Activated gamma-delta T cell (primary cell): Measurements from ENCODE around the gene AQP2.

Experiments used
- DNase-seq: peaks from one replicate; lab custom pipeline; 2025; lab: John Stamatoyannopoulos, UW

The AQP2 gene

GRCh38 chr12:49920241-49920914 lies 30.2 kb upstream of the AQP2 start:
- no peak for DNase-seq

GRCh38 chr12:49920915-49921286 lies 29.6 kb upstream of the AQP2 start:
- DNase-seq: no peak

DNA sequence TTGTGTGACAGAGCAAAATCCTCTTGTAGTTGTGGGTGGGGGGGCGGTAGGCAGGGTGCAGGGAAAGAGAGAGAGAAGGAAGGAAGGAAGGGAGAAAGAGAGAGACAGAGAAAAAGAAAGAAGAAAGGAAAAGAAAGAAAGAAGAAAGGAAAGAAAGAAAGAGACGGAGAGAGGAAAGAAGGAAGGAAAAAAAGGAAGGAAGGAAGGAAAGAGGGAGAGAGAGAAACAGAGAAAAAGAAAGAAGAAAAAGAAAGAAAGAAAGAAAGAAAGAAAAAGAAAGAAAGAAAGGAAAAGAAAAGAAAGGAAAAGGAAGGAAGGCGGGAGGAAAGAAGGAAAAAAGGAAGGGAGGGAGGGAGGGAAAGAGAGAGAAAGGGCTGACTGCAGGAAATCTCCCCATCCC lies 29.2 kb upstream of the AQP2 start:
- DNase-seq: no peak

GRCh38 chr12:49921936-49922335 lies 28.6 kb upstream of the AQP2 start:
- DNase-seq: no peak

DNA sequence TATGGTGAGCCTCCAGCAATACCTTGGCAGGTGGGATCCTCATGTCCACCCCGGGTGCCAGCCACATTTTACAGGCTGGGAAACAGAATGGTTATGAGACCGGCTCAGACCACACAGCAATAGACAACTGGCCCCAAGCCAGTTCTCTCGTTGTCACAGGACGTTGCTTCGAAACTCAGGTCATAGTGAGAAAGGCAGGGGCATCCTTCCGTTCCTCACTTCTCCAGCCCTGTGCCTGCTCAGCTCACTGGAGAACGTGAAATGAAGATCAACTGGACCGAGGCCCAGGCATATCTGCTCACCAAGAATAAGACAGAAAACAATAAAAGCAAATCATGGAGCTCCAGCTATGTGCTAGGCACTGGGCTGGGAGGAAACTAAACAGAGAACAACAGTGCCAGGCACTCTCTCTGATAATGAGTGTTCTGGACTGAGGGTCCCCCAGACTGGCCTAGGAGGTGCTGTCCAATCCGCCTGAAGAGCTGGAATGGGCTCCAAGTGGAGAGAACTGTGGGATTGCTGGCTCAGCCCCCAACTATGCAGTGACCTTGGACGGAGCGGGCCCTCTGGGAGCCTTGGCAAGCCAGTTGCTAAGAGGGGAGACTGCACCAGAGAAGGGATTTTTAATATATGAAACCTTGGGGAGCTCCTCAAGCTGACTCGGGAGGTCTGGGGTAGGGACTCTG lies 28.0 kb upstream of the AQP2 start:
- DNase-seq: no peak

DNA sequence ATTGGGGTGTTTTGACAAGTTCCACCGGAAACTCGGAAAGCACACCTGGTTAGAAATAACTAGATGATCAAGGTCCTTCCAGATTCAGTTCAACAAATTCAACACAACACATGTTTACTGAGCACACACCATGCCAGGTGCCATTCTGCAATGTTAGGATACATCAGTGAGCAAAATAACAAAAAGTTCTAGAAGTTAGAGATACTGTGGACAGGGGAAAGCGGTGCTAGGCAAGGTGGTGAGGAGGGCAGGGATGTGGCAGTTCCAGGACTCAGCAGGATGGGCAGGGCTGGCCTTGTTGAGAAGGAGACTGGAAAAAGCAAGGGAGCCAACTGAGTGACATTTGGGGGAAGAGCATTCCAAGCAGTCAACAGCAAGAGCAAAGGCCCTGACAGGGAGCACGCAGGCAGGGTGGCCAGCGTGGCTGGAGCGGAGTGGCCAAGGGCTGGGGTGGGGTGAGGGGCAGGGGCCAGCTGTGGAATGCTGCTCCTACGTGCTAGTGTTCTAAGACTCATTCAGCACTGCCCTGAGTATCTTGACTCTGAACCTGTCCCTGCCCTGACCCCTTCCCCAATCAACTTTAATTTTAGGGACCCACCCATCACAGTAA lies 27.4 kb upstream of the AQP2 start:
- no peak for DNase-seq

GRCh38 chr12:49923880-49924556 lies 26.5 kb upstream of the AQP2 start:
- DNase-seq: no peak

GRCh38 chr12:49924628-49925246 lies 25.8 kb upstream of the AQP2 start:
- DNase-seq: no peak

DNA sequence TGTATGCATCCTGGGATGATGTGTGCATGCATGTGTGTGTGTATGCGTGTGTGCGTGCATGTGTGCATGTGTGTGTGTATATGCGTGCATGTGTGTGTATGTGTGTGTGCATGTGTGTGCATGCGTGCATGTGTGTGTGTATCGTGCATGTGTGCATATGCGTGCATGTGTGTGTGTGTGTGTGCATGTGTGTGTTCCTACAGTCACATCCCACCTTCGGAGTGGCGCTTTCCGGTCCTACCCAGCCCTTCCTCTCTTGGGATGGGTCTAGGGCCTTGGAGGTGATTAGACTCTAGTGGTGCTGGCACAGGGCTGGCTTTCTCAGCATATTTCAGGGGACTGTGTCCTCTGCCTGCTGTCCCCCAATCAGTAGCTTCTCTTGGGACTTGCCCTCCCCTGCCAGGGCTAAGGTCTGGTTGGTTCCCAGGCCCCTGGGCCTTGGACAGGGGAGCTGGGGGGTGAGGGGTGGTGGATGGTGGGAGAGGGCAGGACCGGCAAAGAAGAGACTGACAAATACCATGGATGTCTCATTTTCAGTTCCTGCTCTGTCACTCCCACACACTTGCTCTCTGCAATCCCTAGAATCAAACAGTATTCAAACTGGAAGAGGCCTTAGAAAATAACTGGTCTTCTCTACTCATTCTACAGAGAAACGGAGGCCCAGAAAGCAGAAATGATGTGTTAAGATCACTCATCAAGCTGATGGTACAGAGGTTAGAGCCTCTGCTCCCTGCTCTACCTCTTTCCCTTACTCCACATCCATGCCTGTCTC lies 24.9 kb upstream of the AQP2 start:
- no peak for DNase-seq

DNA sequence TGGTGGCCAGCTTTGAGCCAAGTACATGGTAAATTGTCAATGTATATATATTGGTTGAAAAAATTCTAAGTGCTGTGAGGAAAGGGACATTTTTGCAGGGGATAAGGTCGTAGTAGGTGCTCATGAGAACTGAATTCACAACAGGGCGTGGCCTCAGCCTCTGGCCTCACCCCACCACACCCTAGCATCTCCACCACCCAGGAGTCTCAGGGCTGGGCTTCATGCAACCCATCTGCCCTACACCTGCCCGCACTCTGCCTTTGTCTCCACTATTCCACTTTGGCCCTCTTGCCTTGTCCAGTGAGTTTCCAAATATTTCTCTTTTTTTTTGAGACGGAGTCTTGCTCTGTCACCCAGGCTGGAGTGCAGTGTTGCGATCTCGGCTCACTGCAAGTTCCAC lies 22.1 kb upstream of the AQP2 start:
- DNase-seq: no peak

- DNase-seq: no peak
These were observed 21.0 kb upstream of the AQP2 start for GRCh38 chr12:49929581-49929980.

- no peak for DNase-seq
These were observed 19.8 kb upstream of the AQP2 start for GRCh38 chr12:49930515-49931288.

- DNase-seq: no peak
These were observed 18.5 kb upstream of the AQP2 start for GRCh38 chr12:49932023-49932422.

- no peak for DNase-seq
These were observed 17.9 kb upstream of the AQP2 start for GRCh38 chr12:49932533-49933130.

DNA sequence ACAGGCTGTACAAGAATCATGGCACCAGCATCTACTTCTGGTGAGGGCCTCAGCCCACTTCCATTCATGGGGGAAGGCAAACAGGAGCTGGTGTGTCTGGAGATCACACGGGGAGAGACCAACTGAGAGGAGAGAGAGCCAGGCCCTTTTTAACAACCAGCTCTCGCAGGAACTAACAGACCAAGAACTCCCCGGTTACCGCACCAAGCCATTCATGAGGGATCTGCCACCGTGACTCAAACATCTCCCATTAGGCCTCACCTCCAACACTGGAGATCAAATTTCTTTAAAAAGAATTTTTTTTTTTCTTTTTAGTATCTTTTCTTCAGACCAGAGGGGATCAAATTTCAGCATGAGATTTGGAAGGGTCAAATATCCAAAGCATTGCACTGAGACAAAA lies 16.7 kb upstream of the AQP2 start:
- DNase-seq: no peak

DNA sequence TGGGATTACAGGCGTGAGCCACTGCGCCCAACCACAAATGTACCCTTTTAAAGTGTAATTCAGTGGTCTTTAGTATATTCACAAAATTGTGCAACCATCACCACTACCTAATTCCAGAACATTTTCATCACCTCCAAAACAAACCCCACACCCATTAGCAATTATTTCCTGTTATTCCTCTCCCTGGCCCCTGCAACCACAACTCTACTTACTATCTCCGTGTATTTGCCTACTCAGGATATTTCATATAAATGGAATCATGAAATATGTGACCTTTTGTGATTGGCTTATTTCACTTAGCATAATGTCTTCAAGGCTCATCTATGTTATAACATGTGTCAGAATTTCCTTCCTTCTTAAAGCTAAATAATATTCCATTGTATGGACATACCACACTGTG lies 16.0 kb upstream of the AQP2 start:
- DNase-seq: no peak

GRCh38 chr12:49936925-49937324 lies 13.6 kb upstream of the AQP2 start:
- no peak for DNase-seq

- no peak for DNase-seq
These were observed 12.8 kb upstream of the AQP2 start for GRCh38 chr12:49937639-49938300.

GRCh38 chr12:49939307-49939706 lies 11.2 kb upstream of the AQP2 start:
- DNase-seq: no peak

GRCh38 chr12:49939707-49940106 lies 10.8 kb upstream of the AQP2 start:
- no peak for DNase-seq
